HuH-7.5 (cell line): Measurements from ENCODE around the gene SHISAL1.

Experiments used
- DNase-seq: peaks from one replicate; pipeline ENCODE4 v3.0.0; 2011; ENCODE audit warnings: low spot score

The SHISAL1 gene

DNA sequence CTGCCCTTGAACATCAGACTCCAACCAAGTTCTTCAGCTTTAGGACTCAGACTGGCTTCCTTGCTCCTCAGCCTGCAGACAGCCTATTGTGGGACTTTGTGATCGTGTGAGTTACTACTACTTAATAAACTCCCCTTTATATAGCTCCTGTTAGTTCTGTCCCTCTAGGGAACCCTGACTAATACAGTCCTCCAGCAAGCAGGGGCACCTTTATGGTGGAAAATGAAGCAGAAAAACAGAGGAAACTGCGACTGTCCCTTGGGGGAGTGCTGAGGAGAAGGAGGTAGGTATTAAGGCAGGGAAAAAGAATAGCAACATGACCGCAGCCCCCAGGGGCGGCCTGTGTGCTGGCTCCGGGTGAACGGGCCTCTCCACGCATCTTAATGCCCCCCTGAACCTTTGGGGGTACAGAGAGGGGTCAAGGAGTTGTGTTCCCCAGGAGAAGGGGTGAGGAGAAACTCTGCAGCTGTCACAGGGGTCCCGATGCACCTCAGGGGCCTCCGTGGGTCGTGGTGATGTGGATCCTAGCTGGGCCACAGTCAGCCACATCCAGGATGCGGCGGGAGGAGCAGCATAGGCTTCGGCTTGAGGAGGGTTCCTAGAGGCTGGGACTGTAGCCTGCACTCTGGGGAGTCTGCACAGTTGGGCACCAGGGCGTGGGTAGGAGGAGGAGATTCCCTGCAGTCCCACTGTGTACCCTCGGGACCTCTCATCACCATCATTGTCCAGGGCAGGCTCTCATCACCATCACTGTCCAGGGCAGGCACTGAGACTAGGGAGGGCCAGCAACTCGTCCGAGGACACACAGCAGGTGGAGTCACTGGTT, 34.3 kb downstream of the SHISAL1 start:
- DNase-seq, result no peak

DNA sequence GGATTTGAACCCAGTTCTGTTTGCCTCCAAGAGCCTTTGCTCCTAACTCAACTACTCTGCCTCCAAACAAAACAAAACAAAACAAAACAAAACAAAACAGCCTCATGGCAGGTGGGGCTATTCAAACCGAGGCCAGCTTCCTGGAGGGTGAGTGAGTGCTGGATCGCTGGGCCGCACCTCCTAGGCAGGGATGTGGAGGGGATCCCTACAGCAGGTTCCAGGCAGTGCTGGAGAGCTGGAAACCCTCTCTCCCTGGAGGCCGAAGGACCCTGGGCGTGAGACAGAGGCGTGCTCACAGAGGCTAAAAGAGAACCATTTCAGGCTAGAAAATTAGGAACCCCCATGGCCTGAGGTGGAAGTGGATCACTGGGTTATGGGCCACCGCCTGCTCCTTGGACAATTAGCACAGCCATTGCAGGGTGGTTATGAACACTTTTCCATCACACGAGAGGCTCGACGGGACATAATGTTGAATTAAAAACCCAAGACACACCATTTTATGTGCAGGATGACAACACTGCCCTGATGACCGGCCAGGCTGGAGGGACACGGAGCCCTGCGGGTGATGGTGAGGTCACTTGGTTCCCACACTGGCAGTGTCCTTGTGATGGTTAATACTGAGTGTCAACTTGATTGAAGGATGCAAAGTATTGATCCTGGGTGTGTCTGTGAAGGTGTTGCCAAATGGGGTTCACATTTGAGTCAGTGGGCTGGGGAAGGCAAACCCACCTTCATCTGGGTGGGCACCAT, 35.2 kb downstream of the SHISAL1 start:
- DNase-seq, result no peak

DNA sequence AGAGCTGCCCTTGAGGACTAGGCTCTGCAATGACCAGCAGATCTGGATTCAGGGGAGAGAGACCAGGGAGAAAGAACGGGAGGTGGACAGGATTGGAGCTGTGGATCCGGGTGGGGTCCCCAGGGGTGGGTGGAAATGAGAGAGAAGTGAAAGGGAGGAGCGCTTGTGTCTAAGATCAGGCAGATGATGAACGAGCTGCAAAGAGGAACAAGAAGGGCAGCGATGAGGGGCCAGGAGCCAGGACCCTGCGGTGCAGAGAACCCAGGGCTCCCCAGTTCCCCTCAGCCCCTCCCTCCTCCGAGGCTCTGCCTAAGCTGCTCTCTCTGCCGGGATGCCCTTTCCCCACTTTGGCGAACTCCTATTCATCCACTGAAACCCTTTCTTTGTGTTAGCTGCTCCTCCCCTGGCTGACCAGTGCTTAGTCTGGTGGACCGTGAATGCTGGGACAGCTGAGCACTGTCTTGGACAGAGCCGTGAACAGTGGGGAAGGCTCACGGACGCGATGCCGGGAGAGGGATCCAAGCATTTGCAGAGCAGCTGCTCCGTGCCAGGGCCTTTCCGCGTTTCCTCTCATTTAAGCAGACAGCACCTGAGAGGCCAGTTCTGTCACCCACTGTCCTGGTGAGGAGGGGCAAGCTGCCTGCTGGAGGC, 35.9 kb downstream of the SHISAL1 start:
- no peak for DNase-seq

DNA sequence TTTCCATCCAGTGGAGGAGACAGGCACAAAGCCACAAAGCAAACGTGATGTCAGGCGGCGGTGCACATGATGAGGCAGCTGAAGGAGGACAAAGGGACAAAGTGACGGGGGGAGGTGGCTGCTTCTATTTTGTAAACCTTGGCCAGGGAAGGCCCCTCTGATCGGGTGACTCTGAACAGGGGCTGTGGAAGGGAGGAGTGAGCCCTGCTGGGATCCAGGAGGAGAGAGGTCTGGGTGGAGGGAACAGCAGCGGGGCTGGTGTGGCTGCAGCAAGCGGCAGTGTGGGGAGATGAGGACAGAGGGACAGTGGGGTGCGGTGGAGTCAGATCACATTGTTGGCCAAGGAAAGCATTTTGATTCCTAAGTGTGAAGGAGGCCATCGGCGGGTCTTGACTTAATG, 36.7 kb downstream of the SHISAL1 start:
- DNase-seq, result no peak

DNA sequence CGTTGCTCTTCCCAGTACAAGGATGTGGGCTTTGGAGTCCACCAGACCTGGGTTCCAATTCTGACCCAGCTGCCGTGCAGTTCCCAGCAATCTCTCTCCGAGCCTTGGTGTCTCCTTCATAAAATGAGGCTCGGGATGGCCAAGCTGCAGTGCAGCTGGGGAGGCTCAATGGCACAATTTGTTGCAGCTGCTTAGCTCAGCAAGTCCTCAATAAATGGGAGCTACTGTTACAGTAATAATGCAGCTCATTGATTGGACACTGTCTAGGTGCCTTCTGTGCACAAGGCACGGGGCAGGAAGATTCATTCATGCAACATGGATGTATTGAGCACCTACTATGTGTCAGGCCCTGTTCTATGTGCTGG, 37.1 kb downstream of the SHISAL1 start:
- no peak for DNase-seq

DNA sequence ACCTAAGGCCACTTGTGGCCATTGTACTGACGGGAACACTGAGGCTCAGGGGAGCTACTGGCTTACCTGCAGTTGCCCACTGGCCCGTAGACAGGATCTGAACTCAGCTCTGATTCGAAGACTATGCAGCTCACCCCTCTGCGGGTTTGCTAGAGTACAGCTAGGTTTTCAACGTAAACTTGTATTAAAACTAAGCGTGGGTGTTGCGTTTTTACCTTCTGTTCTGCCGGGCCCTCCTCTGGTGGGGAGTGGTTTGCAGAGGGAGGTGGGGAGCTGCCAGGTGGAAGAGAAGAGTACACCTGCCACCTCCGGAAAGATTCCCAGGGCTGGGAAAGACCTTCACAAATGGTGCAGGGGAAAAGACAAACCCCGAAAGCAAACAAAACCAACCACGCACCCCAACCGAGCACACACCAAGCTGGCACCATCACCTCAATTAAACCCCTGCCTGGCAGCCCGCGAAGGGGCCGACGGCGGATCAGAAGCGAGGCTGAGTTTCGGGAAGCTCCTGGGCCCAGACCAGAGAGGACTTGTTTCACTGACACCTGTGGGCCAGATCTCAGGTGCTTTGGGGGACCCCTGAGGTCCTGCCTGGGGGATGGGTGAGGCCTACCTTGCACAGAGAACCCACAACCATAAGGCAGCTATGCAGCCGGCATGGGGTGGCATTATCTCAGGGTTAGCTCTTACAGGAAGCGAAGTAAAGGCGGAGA, 37.7 kb downstream of the SHISAL1 start:
- DNase-seq, result no peak

DNA sequence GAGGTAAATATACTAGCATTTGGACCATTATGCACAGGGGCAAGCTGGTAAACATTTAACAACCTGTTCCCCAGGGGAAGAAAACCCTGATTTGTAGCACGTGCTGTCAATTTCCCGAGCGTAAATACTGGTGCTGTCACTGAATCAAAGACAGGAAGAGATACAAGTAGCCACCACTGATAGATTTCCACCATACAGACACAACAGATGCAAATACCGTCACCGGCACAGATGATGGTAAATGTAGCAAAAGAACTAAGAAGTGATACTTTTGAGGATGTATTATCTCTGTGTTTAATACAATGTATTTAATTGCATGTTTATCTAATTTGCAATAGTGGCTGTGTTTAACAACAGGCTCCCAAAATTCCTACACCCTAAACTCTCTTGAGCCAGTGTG, 39.6 kb downstream of the SHISAL1 start:
- no peak for DNase-seq

DNA sequence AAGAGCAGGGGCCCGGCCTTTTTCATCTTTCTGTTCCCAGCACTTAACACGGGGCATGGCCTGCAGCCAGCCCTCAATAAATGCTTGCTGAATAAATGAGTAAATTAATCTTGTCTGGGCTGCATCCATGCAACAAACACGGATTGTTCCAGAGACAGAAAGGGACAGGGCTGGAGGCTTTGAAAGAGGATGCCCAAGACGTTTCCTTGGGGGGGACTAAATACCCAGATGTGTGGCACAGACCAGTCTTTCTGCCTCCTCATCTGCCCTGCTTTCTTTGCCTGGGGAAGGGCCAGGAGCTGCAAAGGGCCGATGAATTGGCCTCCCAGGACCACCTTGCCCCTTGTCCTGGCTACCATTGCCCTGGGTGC, 40.4 kb downstream of the SHISAL1 start:
- DNase-seq, result no peak

DNA sequence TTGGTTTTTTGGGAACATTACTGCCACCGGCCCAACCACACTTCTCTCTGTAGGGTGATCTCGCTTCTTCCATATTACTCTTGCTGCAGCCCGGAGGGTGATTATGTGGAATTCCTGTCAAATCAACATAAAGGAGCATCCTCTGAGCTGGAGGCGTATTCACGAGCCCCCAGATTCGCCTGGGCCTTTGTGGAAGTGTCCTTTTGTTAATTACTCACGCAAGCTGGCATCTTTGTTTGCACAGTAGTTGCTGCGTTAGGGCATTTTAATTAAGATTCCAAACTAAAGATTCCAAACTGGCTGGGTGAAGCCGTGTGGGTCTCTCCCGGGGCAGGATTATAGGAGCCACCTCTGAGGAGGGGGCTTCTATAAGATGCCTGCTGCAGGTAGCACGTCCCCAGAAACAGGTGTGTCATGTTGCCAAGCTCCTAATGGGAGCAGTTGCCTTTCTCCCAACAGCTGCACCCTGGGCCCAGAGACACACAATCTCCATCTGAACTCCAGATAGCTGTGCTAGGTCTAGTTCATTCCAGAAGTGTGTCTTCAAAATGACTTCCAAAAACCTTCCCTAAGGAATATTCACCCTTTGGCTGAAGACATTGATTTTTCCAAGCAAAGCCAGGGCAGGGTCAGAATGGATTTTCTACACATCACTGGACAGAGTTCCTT, 40.9 kb downstream of the SHISAL1 start:
- no peak for DNase-seq

DNA sequence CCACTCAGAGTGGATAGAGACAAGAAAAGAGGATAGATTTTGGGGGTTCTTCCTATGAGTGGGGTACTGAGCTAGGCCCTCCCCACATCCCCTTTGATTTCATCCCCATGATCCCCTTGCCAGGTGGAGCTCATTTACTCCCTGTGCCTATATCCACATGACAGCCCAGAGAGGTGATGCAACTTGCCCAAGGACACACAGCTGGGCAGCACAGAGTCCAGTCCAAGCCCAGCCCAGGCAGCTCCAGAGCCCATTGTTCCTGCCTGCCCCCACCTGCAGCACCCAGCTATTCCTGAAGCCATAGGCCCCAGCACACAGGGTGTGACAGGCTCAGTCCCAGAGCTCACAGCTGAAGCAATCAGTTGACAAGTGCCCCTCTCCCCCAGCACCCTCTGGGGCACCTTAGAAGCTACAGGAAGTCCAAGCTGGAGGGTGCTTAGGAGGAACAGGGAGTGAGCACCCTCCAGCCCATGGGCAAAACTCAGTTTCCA, 41.7 kb downstream of the SHISAL1 start:
- no peak for DNase-seq

DNA sequence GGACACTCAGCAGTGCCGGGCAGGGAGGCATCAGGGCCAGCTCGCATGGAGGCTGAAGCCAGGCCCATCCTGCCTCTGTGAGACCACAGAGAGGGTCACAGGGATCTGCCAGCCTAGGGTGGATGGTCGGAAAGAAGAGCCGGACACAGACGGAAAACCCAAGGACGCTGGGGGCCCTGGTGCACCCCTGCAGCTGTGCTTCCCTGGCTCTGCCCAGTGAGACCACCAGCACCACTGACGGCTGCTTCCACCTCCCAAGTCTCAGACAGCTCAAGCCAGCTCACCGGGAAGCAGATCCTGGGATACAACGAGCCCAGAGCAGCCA, 42.2 kb downstream of the SHISAL1 start:
- no peak for DNase-seq

DNA sequence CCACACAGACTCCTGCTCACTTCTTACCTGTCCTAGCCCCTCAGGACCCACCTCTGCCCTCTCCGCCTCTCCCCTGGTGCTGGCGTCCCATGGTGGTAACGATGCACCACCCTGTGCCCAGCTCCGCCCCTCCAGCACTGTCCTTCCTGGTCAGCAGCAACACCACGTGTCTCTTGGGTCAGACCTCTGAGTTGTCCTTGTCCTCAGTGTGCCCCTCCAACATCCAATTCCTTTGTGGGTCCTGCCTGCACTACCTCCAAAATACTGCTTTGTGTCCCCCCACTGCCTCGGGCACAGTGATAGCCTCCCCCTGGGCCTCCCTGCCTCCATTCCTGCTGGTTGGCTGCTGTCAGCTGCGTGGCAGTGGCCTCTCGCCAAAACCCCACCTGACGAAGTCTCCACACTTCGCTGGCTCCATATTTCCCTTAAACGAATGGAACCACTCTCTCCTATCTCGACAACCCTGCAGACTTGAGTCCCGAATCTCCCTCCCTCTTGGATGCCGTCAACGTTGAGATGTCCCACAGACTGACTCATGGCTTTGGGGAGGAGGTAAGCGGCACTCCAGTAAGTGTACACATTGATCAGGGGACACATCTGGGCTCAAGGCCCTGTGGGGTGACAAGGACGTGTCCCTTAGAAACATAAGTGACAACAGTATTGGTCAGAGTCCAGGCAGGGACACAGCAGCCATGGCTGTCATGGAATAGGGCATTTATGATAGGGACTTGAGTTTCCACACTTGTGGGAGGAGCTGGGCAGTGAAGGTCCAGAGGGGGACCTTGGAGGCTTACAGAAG, 42.8 kb downstream of the SHISAL1 start:
- DNase-seq, result no peak

DNA sequence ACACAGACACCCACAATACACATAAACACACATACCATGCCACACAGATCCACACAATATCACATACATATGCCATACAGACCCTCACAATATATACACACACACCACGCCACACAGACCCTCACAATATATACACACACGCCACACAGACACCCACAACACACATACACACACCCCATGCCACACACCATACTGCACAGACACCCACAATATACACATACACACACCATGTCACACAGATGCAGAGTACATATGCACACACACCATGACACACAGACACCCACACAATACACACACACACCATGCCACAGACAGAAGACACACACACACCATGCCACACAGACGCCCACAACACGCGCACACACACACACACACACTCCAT, 43.6 kb downstream of the SHISAL1 start:
- DNase-seq, result no peak

DNA sequence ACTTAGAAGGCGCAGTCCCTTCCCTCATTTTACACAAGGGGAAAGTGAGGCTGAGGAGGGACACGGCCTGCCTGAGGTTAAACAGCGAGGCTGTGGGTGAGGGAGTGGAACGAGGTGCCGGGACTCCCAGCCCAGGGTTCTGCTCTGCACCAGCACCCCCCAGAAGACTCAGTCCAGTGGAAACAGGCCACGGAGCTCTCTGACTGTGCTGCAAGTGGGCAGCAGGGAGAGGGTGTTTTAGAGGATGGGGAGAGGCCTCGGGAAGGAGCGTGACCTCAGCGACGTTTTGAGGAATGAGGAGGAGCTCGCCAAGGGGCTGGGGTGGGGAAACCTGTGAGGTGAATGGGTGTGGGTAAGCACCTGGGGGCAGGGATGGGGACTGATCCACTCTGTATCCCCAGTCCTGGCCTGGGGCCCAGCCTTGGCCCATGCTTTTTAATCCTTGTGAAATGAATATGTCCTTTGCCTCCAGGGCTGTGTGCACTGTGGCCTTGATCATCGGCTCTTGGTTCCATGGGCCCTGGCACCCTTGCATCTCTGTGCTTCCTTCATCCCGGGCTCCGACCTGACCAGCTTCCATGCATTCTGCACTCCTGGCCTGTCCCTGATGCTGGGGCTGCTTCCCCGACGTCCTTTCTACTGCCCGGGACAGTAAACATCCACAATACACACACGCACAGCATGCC, 44.2 kb downstream of the SHISAL1 start:
- no peak for DNase-seq

DNA sequence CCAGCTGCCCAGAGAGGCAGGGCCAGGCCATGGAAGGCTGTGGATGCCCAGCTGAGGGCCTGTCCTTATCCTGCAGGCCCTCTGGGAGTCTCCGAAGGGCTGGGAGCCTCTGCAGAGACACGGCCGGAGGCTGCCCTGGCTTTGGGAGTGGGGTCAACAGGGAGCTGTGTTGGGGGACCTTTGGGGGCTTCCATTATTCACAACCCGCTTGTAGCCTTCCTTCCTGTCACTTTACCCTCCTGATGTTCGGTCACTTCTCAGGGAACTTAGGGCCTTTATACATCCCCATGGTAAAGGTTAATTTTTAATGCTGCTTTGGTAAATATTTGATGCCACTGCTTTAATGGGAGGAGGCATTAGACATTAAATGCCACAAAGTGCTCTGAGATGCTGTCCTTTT, 44.9 kb downstream of the SHISAL1 start:
- no peak for DNase-seq

DNA sequence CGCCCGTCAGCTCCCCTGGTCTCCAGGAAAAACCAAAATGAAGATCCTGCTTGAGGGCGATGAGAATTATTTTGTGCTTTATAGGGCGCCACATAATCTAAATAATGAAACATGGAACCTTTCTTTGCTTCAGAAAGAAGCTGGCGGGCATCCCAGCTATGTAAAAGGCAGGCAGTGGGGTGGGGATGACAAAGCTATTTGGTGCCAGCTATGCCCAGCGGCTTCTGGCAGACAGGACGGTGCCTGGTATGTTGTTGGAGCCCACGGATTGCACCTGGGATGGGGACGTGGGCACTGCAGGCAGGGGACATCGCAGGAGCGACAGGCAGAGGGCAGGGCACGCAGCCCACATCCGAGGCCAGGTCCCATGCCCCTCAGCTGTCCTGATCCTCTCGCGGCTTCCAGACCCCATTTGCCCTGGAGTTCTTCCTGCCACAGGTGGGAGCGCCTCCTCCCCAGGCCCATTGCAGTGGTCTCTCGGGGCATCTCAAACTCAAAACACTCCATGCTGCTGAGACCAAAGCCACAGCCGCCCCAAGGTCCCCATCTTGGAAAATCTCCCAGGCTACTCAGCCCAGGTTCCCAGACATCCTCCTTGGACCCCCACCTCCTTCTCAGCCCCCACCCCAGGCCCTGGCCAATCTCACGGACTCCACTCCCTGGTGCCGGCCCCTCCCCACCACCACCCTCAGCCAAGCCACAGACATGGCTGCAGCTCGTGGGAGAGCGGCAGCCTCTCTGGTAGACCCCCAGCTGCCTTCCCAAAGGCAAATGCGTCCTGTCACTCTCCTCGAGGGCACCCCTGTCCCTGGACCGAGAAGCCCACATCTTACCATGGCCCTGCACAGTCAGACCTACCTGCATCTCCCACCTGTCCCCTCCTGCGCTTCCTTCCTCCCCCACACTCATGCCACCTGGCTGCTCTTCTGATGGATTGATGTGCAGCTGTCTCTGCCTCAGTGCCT, 45.7 kb downstream of the SHISAL1 start:
- no peak for DNase-seq

DNA sequence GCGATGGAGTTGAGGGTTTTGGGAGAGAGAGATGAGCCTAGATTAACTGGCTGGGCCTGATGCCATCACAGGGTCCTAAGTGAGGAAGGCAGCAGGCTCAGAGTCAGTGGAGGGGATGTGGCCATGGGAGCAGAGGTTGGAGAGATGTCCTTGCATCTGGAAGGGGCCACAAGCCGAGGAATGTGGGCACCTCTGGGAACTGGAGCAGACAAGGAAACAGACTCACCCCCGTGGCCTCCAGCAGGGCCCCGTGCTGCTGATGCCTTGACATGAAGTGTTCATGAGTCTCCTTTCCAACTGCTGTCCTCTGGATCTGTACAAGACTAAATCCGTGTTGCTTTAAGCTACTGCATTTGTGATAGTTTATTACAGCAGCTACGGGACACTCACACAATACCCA, 49.2 kb downstream of the SHISAL1 start:
- DNase-seq, result no peak

DNA sequence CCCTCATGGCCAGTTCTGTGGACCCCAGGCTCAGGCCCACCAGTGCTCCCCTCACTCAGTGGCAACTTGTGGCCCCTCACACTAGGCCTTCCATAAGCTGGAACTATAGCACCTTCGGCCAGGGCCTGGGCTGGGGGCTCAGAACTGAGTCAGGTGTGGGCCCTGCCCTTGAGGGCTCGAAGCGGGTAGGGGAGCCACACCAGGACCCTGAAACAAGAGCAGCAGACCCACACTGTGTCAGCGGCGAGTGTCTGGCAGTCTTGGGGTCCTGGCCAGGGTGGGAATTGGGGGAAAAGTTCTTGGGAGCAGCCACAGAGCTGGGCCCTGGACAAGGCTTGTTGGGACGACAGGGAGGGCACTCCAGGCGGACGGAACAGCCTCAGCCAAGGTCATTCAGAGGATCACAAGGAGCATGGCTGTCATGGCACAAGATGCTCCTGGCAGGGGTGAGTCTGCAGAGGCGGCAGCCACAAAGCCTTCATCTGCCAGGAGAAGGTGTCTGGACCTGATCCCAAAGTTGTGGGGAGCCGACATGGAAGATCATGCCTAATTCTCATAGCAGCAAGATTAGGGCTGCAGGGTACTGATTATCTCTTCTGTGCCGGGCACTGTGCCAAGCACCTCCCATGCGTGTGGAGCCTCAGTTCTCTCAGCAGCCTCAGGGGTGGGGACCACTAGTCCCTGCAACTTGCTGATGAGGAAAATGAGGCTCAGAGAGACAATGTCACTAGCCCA, 50.7 kb downstream of the SHISAL1 start:
- DNase-seq, result no peak
